Measurements from ENCODE around the gene RETREG2.

DNA sequence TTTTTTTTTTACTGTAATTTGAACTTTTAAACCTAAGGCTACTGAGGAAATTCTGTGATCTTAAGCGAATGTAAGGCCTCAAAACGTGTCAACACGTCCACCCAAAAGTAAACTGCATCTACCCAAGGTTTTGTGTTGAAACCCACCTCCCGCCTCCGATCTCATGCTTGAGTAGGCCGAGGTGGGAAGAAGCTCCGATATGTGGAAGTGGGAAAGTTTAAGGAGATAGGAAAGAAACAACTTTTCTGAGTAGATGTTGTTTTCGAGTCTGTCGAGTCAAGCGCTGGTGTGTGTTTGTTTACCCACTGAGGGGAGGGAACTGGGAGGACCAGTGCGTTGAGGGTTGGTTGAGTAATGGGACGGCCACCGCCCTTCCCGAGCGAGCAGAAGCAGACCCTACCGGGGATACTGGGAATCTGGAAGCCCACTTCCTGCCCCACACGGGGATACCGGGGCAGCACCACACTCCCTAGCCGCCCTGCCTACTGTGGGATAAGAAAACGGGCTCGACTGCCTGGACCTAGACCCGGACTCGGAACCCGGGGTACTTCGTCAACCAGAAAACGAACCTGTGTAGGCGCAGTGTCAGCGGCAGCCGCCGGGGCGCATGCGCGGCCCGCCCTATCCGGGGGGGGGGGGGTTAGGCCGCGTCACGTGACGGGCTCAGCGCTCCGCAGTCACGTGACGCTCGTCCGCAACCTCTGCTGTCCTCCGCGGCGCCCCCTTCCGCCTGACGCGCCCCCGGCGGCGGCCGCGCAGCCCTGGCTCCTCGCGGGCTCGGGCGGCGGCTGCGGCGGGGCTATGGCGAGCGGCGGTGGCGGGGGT, at the start of gene RETREG2:
- TF ChIP-seq, protein P1, sequence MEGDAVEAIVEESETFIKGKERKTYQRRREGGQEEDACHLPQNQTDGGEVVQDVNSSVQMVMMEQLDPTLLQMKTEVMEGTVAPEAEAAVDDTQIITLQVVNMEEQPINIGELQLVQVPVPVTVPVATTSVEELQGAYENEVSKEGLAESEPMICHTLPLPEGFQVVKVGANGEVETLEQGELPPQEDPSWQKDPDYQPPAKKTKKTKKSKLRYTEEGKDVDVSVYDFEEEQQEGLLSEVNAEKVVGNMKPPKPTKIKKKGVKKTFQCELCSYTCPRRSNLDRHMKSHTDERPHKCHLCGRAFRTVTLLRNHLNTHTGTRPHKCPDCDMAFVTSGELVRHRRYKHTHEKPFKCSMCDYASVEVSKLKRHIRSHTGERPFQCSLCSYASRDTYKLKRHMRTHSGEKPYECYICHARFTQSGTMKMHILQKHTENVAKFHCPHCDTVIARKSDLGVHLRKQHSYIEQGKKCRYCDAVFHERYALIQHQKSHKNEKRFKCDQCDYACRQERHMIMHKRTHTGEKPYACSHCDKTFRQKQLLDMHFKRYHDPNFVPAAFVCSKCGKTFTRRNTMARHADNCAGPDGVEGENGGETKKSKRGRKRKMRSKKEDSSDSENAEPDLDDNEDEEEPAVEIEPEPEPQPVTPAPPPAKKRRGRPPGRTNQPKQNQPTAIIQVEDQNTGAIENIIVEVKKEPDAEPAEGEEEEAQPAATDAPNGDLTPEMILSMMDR (IDR thresholded peaks at IDR 0.05), result no peak
- TF ChIP-seq POLR2A (IDR thresholded peaks at IDR 0.05), result peak in 1 of 2 donors; percentile 73

All from lower leg skin (tissue), 3 donors.